K562 (cell line): Measurements from ENCODE around the gene KMO. TPM values are rescaled to one million over a fixed set of nuclear protein-coding genes. Genes with fewer than 3 reads are reported as not detected.

Source experiments
- CEBPB ChIP-seq: fragments of 450-650 bp; IDR thresholded peaks from 2 replicates; pipeline ENCODE4 v1.6.1; 2016; ENCODE audit warnings: missing genetic modification characterization, missing compliant biosample characterization
- E2F8 ChIP-seq: fragments of 450-650 bp; IDR thresholded peaks from 2 replicates; pipeline ENCODE4 v1.7.1; 2018; ENCODE audit warnings: mild to moderate bottlenecking, low read depth; ENCODE audit not compliant: partially characterized antibody
- EGR1 ChIP-seq: fragments of 450-650 bp; conservative IDR thresholded peaks from 2 replicates; pipeline ENCODE4 v1.6.1; 2017; ENCODE audit warnings: mild to moderate bottlenecking
- MCM3 ChIP-seq: fragments of 450-650 bp; IDR thresholded peaks from 2 replicates; pipeline ENCODE4 v1.6.1; 2016
- MGA ChIP-seq: fragments of 450-650 bp; IDR thresholded peaks from 2 replicates; pipeline ENCODE4 v1.6.1; 2016; ENCODE audit warnings: mild to moderate bottlenecking, moderate library complexity
- SAFB ChIP-seq: fragments of 200-400 bp; formaldehyde crosslinking; IDR thresholded peaks from 2 replicates; pipeline ENCODE4 v1.6.1; 2017; ENCODE audit warnings: low read depth, low read length, borderline replicate concordance
- SMARCB1 ChIP-seq: IDR thresholded peaks from 2 replicates; pipeline ENCODE4 v1.6.1; 2011; ENCODE audit warnings: improper control_type of control experiment, low read depth; ENCODE audit not compliant: insufficient read length
- SMARCE1 ChIP-seq: fragments of 450-650 bp; IDR thresholded peaks from 2 replicates; pipeline ENCODE4 v1.7.1; 2016; ENCODE audit warnings: mild to moderate bottlenecking
- XRCC4 ChIP-seq: IDR thresholded peaks from one replicate; pipeline ENCODE4 v1.6.1; 2011; ENCODE audit not compliant: insufficient read depth, insufficient read length; ENCODE audit errors: extremely low read depth
- ZBTB43 ChIP-seq: sonication (generic); formaldehyde crosslinking; IDR thresholded peaks from 2 replicates; pipeline ENCODE4 v1.8.0; 2023; ENCODE audit warnings: mild to moderate bottlenecking, missing genetic modification reagents
- ZKSCAN1 ChIP-seq: fragments of 150-350 bp; IDR thresholded peaks from 2 replicates; pipeline ENCODE4 v1.6.1; 2016; ENCODE audit warnings: low read depth, low read length
- ZNF121 ChIP-seq: sonication (generic); formaldehyde crosslinking; conservative IDR thresholded peaks from 2 replicates; pipeline ENCODE4 v1.8.0; 2022; ENCODE audit warnings: missing genetic modification reagents
- polyA plus RNA-seq, 8 experiments: library from polyadenylated mRNA; depleted of rRNA in 4 of 8; stranded (reverse) in 5 of 8; unstranded in 3 of 8; fragments of >200 nt; fragmentation: Nextera tagmentation in 2 of 8; fragmentation: Illumina TruSeq in 1 of 8; extraction: Ambion mirVana in 2 of 8; extraction: Trizol in 1 of 8; gene quantifications; 2 replicates each; pipeline versions ENCODE4 v1.2.1 to v1.2.3, GENCODE V29; 2011 to 2014; ENCODE audit warnings: inconsistent platforms in 1 of 8, missing spikeins in 1 of 8
- total RNA-seq, 7 experiments: library from RNA; depleted of rRNA in 6 of 7; stranded (reverse); fragments of >200 nt in 6 of 7; fragmentation: Illumina TruSeq in 2 of 7; extraction: Trizol in 2 of 7; gene quantifications; 2 replicates each; pipeline versions ENCODE4 v1.2.1 to v1.2.3, GENCODE V29; 2011 to 2021; ENCODE audit warnings: low replicate concordance in 1 of 7

KMO gene
- total and polyA plus RNA-seq, 9 of the 15 experiments (the other 6 are each of a cell fraction or from before 2014, with no cell fraction given): 0.01 to 0.11 (median 0.01) TPM; not detected in 6

GRCh38 chr1:241518476-241519307 is 13.5 kb upstream of the KMO start (continued):
- TF ChIP-seq SMARCB1 (no peak), XRCC4 (no peak), MCM3 (no peak), EGR1 (peak; percentile 86), ZKSCAN1 (no peak), SMARCE1 (0 out of 2 replicates have a peak, but pooled peaks have one; percentile 24), E2F8 (no peak), SAFB (no peak), MGA (peak; percentile 13; the same call in 1 of the 2 replicates), ZNF121 (no peak), CEBPB (tag) (0 out of 2 replicates have a peak, but pooled peaks have one; percentile 11), ZBTB43 (CRISPR knock-in tag) (no peak)
